Natural killer cell (primary cell): ENCODE measurements around the gene EIPR1. TPM values are rescaled to one million over a fixed set of nuclear protein-coding genes. Genes with fewer than 3 reads are reported as not detected.

ENCODE experiments used
- ATAC-seq, 3 donors: fragments of 150-1000 bp in 2 of 3; fragments of 200-7000 bp in 1 of 3; cut with Tn5 transposase; 1 replicate in 1 of 3; 2 replicates in 2 of 3; pipeline ENCODE4 v1.10.0; 2021; ENCODE audit warnings: mild to moderate bottlenecking in 2 of 3, moderate library complexity in 2 of 3
- DNase-seq, 2 donors: peaks; one replicate each; pipeline versions ENCODE4 v3.0.0 to v3.0.0-alpha.2; 2013 to 2021; ENCODE audit warnings: mixed read lengths in 1 of 2
- H3K27ac ChIP-seq: one replicate; pipeline ENCODE4 v1.5.1; 2013; ENCODE audit warnings: mild to moderate bottlenecking, low read length
- H3K27me3 ChIP-seq: one replicate; pipeline ENCODE4 v1.6.1; 2013; ENCODE audit warnings: low read length; ENCODE audit not compliant: control insufficient read depth, insufficient read depth
- H3K36me3 ChIP-seq: one replicate; pipeline ENCODE4 v1.6.1; 2013; ENCODE audit warnings: low read length; ENCODE audit not compliant: control insufficient read depth, insufficient read depth
- H3K4me1 ChIP-seq: one replicate; pipeline ENCODE4 v1.6.1; 2013; ENCODE audit warnings: low read length; ENCODE audit not compliant: control insufficient read depth, insufficient read depth
- H3K4me3 ChIP-seq: one replicate; pipeline ENCODE4 v1.5.1; 2013; ENCODE audit warnings: low read length
- H3K9me3 ChIP-seq: one replicate; pipeline ENCODE4 v1.6.1; 2013; ENCODE audit warnings: low read length; ENCODE audit not compliant: control insufficient read depth, insufficient read depth
- H3K27ac Mint-ChIP-seq, 2 donors: one replicate each; pipeline ENCODE4 v1.8.0; 2022; ENCODE audit warnings: mild to moderate bottlenecking in 2 of 2, mixed read lengths in 2 of 2, moderate library complexity in 1 of 2
- H3K27me3 Mint-ChIP-seq, 2 donors: one replicate each; pipeline ENCODE4 v1.8.0; 2022; ENCODE audit warnings: low read depth in 2 of 2, mixed read lengths in 2 of 2
- H3K36me3 Mint-ChIP-seq: one replicate; pipeline ENCODE4 v1.8.0; 2022; ENCODE audit warnings: mixed read lengths
- H3K4me1 Mint-ChIP-seq, 2 donors: one replicate each; pipeline ENCODE4 v1.8.0; 2022; ENCODE audit warnings: mixed read lengths in 2 of 2
- H3K4me3 Mint-ChIP-seq: one replicate; pipeline ENCODE4 v1.8.0; 2022; ENCODE audit warnings: mild to moderate bottlenecking, moderate library complexity, mixed read lengths
- H3K9me3 Mint-ChIP-seq, 2 donors: one replicate each; pipeline ENCODE4 v1.8.0; 2022; ENCODE audit warnings: mixed read lengths in 2 of 2
- WGBS: methylation state at CpG from one replicate; pipeline ENCODE4 v1.1.7; 2013; ENCODE audit warnings: missing lambda C conversion rate; ENCODE audit not compliant: insufficient coverage; 5-methylcytosine and 5-hydroxymethylcytosine counted together
- intact Hi-C: fragments of 100-400 bp; cut with micrococcal nuclease; formaldehyde crosslinking; loops from one replicate; pipeline ENCODE4 v1.14.2; 2022
- total RNA-seq, 4 donors: library from RNA; stranded (reverse); fragments of 120-200 nt in 1 of 4; gene quantifications; one replicate each; pipeline versions ENCODE4 v1.2.3 to v1.2.4, GENCODE V29; 2013 to 2022
- TF ChIP-seq, protein P1 (sequence below): fragments of 200-600 bp; IDR thresholded peaks from one replicate; pipeline ENCODE4 v1.8.0; 2022; ENCODE audit warnings: antibody characterized with exemption

The EIPR1 gene
- total RNA-seq, 3 donors from 2014 or later (not counting 1 experiment from before 2014, with no cell fraction given), result 26.8 to 28.8 (median 27.9) TPM

DNA sequence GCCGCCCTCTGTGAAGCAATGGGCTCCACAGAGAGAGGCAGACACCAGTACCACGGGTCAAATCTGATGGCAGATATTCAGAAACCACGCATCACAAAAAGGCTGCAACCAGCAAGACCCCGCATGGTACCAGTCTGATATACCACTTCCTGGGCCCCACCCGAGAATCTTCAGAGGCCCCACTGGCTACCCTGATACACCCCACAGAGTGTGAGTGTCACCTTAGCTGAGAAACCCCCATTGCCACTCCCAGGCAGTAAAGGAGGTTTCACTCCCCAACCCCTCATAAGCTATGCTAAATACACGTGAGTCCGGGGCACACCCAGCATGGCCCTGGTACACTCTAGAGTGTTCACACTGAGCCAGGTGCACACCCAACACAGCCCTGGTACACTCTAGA lies 160.0 kb downstream of the EIPR1 start:
- Mint-ChIP-seq H3K36me3 (no peaks in the 10 kb centered on the region), H3K4me3 (peak overlapping the region; percentile 17), H3K9me3 (no peaks in the 10 kb centered on the region), H3K27me3 (no peaks in the 10 kb centered on the region), H3K27ac (peak overlapping the region; percentile 59 to 69), H3K4me1 (peaks cover 43 to 46% of the 10 kb centered on the region in 2 donors)
- H3K4me1 ChIP-seq, result peaks cover 22% of the 10 kb centered on the region
- peak in 1 of 2 donors; percentile 22 for DNase-seq
- TF ChIP-seq, protein P1, sequence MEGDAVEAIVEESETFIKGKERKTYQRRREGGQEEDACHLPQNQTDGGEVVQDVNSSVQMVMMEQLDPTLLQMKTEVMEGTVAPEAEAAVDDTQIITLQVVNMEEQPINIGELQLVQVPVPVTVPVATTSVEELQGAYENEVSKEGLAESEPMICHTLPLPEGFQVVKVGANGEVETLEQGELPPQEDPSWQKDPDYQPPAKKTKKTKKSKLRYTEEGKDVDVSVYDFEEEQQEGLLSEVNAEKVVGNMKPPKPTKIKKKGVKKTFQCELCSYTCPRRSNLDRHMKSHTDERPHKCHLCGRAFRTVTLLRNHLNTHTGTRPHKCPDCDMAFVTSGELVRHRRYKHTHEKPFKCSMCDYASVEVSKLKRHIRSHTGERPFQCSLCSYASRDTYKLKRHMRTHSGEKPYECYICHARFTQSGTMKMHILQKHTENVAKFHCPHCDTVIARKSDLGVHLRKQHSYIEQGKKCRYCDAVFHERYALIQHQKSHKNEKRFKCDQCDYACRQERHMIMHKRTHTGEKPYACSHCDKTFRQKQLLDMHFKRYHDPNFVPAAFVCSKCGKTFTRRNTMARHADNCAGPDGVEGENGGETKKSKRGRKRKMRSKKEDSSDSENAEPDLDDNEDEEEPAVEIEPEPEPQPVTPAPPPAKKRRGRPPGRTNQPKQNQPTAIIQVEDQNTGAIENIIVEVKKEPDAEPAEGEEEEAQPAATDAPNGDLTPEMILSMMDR, result no peak
- no peaks in the 10 kb centered on the region for H3K27me3 ChIP-seq
- intact Hi-C loops, result no loop called here
- peak overlapping the region; percentile 27 for H3K27ac ChIP-seq
- H3K36me3 ChIP-seq, result no peaks in the 10 kb centered on the region
- ATAC-seq, result peak; percentile 63 to 84 (median 69)
- no peak overlapping the region for H3K4me3 ChIP-seq
- WGBS, result 43% methylated on average over 7 of the region's 7 CpGs
- peaks cover 2% of the 10 kb centered on the region for H3K9me3 ChIP-seq

DNA sequence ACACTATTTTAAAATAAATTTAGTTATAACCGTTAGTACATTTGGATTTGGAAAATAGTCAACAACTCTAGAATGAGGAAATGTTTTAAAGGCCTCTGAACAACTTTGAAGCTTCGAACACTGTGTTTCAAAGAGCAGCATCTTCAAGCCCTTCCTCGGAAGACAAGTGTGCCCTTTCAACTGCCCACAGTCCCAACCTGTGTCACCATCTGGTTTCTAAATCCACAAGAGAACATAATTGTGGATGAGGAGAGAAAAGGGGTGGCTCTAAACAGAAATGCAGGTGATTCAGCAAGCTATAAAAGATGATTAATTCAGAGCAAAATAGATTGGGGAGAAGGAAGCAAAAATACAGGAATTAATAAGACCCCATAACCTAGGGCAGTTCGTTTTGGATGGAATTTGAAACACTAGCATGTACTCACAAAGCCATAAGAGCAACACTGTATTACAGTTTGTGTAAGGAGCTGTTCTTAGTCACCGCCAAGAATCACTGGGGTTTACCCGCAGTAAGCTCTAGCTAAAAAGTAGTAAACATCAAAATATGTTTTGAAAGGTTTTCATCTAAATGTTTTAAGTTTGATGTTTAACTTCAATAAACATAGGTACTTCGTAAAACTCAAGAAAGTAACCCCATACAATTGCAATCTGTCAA lies 160.7 kb downstream of the EIPR1 start:
- Mint-ChIP-seq H3K4me1 (peaks cover 36 to 39% of the 10 kb centered on the region in 2 donors), H3K9me3 (no peaks in the 10 kb centered on the region), H3K4me3 (peak overlapping the region; percentile 4), H3K36me3 (no peaks in the 10 kb centered on the region), H3K27ac (peak overlapping the region; percentile 42 to 59), H3K27me3 (no peaks in the 10 kb centered on the region)
- Histone ChIP-seq H3K27me3 (no peaks in the 10 kb centered on the region), H3K4me3 (no peak overlapping the region), H3K4me1 (peaks cover 17% of the 10 kb centered on the region), H3K36me3 (no peaks in the 10 kb centered on the region), H3K9me3 (peaks cover 2% of the 10 kb centered on the region), H3K27ac (no peak overlapping the region)
- ATAC-seq, result no peak
- WGBS, result 88% methylated on average over 4 of the region's 7 CpGs
- DNase-seq, result no peak
- intact Hi-C loops, result no loop called here
- TF ChIP-seq, protein P1, result no peak

DNA sequence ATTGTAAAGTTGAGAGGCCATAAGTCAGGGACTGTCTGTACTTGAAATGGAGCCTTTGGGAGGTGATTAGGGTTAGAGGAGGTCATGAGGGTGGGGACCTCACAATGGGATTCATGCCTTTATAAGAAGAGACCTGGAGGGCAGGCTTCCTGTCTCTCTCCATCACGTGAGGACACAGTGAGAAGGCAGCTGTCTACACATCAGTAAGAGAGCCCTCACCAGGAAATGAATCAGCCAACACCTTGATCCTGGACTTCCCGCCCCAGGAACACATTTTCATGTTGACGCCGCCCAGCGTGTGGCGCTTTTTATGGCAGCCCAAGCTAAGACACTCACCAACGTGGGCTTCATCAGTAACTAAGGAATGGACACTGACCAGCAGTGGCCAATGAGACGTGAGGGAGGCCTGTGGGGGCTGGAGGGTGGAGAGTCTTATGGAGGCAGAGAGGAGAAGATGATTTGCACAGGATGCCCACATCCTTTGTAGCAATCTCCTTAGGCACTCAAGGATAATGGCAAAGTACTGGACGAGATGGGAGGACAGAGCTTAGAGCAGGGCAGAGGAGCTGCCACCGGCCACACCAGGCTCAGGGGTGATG lies 162.7 kb downstream of the EIPR1 start:
- Histone ChIP-seq H3K4me1 (peaks cover 13% of the 10 kb centered on the region), H3K9me3 (peaks cover 2% of the 10 kb centered on the region), H3K27ac (no peak overlapping the region), H3K36me3 (no peaks in the 10 kb centered on the region), H3K27me3 (no peaks in the 10 kb centered on the region), H3K4me3 (no peak overlapping the region)
- no peak for DNase-seq
- peak overlapping the region in 1 of 2 donors; percentile 47 for H3K27ac Mint-ChIP-seq
- intact Hi-C loops, result no loop called here
- no peaks in the 10 kb centered on the region for H3K27me3 Mint-ChIP-seq
- H3K4me3 Mint-ChIP-seq, result no peak overlapping the region
- H3K9me3 Mint-ChIP-seq, result no peaks in the 10 kb centered on the region
- 78% methylated on average over 10 of the region's 10 CpGs for WGBS
- TF ChIP-seq, protein P1, result no peak
- H3K4me1 Mint-ChIP-seq, result peaks cover 35 to 37% of the 10 kb centered on the region in 2 donors
- ATAC-seq, result peak; percentile 21 to 46 (median 22)
- H3K36me3 Mint-ChIP-seq, result no peaks in the 10 kb centered on the region
